Upper lobe of left lung (tissue), 4 donors: Measurements from ENCODE around the gene UBR1.

Source experiments
- EP300 ChIP-seq, 4 donors: sonication (generic); formaldehyde crosslinking; IDR thresholded peaks; one replicate each; pipeline ENCODE4 v1.5.1; 2017; ENCODE audit warnings: antibody characterized with exemption in 4 of 4, control low read depth in 2 of 4
- POLR2A ChIP-seq, 4 donors: fragments of 450-650 bp; IDR thresholded peaks; one replicate each; pipeline ENCODE4 v1.5.1; 2016 to 2017; ENCODE audit warnings: antibody characterized with exemption in 4 of 4, mild to moderate bottlenecking in 2 of 4
- TF ChIP-seq, protein P1 (sequence below), 6 experiments: fragments of 450-650 bp in 4 of 6; fragments of 200-600 bp in 2 of 6; sonication (generic) in 2 of 6; IDR thresholded peaks; one replicate each; pipeline ENCODE4 v1.5.1; 2016 to 2019; ENCODE audit warnings: antibody characterized with exemption in 6 of 6

DNA sequence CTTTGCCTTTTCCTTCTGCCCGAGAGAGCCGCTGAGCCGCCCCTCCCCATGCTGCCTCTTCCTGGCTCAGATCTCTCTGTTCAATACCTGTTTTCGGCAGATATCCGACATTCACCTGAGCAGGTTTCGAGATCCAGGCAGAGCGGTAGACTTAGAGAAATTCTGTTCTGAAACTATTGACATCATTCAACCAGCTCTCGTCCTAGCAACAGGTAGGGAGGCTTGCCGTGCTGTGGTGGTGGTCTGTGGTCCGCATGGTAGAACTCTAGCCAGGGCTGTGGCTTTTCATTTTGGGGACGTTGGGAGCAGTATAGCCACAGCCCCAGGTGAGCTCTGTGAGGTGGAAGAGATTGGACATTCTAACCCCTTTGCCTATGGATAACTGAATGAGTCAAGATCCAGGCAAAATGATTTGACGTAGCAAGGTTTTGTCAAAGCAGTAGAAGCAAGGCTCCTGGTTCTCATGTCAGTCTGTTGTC lies 28.4 kb upstream of the UBR1 start:
- TF ChIP-seq, protein P1, sequence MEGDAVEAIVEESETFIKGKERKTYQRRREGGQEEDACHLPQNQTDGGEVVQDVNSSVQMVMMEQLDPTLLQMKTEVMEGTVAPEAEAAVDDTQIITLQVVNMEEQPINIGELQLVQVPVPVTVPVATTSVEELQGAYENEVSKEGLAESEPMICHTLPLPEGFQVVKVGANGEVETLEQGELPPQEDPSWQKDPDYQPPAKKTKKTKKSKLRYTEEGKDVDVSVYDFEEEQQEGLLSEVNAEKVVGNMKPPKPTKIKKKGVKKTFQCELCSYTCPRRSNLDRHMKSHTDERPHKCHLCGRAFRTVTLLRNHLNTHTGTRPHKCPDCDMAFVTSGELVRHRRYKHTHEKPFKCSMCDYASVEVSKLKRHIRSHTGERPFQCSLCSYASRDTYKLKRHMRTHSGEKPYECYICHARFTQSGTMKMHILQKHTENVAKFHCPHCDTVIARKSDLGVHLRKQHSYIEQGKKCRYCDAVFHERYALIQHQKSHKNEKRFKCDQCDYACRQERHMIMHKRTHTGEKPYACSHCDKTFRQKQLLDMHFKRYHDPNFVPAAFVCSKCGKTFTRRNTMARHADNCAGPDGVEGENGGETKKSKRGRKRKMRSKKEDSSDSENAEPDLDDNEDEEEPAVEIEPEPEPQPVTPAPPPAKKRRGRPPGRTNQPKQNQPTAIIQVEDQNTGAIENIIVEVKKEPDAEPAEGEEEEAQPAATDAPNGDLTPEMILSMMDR (IDR thresholded peaks at IDR 0.05), result no peak
- TF ChIP-seq POLR2A (IDR thresholded peaks at IDR 0.05), result no peak
- TF ChIP-seq EP300 (IDR thresholded peaks at IDR 0.05), result no peak
